GM19455 (cell line): ENCODE results near the gene SLC43A2.
"Not testable (repeated sequence)": the region's sequence is repeated elsewhere in the genome, so short reads cannot be mapped to it uniquely, and the experiment has no call there.

Source experiments
- ATAC-seq: cut with Tn5 transposase; IDR thresholded peaks from one replicate; pipeline ENCODE4 v1.9.1; 2021; ENCODE audit not compliant: unreplicated experiment

The SLC43A2 gene

DNA sequence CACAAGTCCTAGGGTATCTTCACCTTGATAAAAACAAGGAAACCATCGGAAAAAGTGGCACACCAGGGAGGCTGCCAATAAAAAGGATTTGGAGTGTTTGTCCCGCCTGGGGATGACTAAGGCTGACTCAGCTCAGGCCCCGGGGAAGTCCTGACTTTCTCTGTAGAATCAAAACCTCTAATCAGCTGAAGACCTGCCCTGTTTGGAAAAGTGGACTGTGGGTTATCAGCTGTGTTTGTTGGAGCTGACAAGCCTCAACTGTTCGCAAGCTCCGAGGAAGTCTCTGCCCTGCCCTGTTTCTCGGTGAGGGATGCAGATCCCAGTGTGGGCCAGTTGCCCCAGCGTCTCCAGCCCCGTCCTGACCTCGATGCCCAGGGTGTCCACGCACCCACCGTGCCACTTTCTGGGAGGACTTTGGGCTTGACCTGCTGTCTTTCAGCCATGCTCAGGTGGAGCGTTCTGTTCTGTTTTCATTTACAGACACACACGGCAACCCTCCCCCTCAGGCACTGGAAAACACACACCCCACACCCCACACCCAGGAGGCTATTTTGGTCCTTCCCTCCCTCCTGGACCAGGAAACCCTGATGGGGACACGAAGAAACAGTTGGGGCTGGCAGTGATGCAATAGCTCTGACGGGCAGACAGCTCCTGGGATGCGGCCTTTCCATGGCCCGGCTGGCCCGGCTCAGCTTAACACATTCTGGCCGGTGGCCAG, 38.4 kb downstream of the SLC43A2 start:
- ATAC-seq, result no peak

DNA sequence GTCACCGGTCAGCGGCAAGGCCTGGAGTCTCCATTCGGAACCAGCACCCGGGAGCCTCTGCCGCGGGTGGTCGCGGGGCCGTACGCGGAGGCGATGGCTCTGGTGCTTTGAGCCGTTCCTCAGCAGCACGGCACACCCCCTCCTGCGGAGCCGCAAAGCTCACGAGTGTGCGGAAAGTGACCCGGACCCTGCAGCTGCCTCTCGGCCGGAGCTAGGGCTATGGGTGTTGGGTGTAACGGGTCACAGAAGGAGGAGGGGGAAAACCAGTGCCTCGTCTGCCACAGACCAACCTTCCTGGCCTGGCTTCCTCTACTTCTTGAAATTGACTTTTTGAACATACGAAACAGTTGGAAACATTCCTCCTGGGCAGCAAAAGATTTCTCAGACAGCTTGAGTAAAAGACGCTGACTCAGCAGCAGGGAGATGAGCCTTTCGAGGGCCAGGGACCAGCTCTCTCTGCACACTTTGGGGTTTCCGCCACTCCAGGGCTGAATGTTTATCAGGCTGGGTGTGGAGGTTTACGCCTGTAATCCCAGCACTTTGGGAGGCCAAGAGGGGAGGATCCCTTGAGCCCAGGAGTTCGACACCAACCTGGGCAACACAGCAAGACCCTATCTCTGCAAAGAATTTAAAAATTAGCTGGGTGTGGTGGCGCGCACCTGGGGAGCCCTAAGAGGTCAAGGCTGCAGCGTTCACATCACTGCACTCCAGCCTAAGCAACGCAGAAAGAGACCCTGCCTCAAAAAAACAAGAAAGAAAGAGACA, 39.6 kb downstream of the SLC43A2 start:
- no peak for ATAC-seq

DNA sequence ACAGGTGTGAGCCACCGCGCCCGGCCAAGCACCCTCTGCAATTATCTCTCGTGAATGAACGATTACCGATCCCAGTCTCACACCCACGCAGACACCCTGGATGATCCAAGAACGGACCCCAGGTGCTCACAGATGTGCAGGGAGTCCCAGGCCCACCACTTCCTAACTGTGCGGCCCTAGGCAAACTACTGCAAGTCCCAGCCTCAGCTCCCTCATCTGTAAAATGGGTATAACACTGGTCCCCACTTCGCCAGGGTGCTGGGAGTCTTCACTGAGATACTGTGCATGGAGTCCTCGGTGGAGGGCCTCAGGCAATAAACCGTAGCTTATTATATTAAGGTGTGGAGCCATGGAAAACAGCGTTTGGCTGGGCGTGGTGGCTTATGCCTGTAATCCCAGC, 44.5 kb downstream of the SLC43A2 start:
- ATAC-seq, result no peak

DNA sequence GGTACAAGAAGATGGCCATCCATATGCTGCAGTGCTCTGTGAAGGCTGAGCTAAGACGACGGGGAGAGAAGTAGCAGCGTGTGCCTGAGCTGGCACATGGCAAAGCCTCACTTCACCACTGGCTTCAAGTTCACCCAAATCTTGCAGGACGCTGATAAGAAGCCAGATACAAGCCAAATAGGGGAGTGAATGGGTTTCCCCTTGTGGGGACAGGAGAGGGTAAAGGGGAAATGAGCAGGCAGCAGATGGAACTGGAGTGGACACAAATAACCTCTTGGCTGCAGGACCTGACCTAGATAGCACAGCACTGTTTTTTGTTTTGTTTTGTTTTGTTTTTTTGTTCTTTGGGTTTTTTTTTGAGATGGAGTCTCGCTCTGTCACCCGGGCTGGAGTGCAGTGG, 45.1 kb downstream of the SLC43A2 start:
- ATAC-seq, result no peak

DNA sequence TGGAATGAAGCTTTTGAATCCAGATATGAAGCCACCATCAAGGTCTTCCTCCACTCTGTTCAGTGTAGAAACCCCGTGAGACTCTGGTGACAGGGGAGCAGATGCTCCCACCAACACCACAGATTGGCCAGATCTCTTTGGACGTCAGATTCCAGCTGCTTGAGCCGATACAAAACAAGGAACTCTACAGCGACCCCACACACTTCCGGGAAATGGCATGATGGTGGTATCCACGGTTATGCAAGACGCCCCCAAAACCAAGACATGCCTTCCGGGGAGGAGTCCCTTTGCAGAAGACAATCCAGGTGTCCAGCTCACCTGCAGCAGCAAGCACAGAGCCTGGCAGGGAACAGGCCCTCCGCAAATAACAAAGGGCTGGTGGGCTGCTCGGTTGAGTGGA, 46.3 kb downstream of the SLC43A2 start:
- no peak for ATAC-seq

DNA sequence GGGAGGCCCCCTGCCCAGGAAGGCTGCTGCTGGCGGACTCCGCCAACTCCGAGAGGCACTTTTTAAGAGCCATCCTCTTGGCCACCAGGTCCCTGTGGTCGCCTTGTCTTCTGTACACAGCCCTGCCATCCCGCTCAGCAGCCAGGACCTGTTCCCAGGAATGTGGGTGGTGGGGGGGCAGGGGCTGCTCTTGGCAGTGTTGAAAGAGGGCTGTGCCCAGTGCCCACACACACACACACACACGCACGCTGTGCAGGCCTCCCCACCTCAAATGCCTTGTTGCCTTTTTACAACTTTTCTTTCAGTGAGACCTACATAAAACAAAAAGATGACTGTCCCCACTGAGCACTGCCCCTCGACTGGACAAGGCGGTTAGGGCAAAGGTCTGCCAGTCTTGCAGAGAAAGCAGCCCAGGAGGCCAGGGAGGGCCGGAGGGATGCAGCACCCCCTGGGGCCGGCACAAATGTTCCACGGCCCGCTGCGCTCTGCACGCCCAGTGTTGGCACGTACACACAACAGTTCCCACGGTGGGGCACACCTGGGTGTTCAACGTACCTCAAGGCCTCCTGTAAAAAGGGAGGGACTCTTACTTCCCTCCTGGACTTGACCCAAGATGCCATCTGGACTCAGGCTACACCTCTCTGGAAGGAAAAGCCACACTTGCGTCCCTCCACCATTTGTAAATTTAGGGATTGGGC, 47.5 kb downstream of the SLC43A2 start:
- ATAC-seq, result no peak

DNA sequence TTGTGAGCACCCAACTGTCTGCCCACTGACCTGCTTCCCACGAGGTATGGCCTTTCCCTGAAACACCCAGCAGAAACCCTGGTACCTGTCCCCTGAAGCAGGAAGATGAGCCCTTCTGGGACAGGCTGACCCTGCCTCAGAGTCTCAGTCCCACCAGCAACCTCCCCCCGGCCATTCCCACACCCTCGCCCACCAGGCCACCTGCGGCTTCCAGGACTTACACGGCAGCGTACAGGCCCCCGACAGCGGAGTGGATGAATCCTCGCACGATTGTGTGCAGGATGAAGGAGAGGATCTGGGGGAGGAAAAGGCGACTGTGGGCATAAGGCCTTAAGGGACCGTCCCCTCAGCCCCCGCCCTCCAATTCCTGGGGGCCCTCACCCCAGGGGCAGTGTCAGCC, 50.6 kb downstream of the SLC43A2 start:
- ATAC-seq, result no peak

DNA sequence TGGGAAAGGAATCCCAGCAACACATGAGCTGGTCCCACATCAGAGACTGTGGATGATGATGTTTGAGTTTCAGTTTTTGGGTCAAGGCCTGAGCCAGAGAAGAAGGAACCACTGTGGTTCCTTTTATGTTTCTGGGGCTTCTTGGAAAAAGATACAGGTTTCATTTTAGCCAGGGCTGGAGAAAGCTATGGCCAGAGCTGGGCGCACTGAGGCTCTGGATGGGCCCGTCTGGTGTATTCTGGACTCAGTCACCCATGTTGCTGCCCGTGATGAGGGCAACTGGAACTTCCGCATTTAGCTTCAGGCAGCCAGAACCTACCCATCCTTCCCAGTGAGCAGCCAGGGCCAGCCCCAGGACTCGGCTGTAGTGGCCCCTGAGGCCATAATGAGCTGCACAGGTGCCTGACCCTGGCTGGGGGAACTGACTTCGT, 51.0 kb downstream of the SLC43A2 start:
- ATAC-seq, result no peak

DNA sequence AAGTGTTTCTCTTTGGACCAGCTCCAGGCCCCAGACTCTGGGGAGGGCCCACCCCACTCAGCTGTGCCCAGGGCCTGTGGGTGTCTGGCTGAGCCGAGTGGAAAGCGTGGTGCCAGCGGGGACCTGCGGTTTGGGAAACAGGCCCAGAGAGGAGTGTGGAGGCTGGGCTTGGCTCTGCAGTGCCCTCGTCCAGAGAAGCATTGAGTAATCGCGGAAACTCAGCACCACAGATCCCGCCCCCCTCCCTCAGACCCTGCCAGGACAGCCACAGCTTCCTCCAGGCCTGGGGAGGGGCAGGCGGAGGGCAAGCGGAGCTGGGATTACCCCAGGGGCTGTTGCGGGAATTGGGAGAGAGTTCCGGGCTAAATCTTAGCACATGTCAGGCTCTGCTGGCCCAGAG, 51.5 kb downstream of the SLC43A2 start:
- no peak for ATAC-seq

DNA sequence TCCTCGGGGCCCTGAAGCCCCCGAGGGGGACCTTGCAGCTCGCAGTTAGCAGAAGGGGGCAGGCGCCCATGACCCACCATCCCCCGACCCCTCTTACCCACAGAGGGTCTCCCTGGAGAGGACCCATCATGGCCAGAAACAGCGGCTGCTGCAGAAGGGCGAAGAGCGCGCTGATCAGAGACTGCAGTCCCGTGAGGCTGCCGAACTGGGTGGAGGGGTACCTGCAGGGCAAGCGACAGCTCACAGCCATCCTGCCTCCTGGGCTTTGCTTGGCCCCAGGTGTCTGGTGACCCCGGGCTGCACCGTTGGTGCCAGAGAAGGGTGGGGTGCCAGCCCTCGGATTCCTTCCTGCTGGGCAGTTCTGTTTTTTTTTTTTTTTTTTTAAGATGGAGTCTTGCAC, 52.1 kb downstream of the SLC43A2 start:
- ATAC-seq, result no peak

DNA sequence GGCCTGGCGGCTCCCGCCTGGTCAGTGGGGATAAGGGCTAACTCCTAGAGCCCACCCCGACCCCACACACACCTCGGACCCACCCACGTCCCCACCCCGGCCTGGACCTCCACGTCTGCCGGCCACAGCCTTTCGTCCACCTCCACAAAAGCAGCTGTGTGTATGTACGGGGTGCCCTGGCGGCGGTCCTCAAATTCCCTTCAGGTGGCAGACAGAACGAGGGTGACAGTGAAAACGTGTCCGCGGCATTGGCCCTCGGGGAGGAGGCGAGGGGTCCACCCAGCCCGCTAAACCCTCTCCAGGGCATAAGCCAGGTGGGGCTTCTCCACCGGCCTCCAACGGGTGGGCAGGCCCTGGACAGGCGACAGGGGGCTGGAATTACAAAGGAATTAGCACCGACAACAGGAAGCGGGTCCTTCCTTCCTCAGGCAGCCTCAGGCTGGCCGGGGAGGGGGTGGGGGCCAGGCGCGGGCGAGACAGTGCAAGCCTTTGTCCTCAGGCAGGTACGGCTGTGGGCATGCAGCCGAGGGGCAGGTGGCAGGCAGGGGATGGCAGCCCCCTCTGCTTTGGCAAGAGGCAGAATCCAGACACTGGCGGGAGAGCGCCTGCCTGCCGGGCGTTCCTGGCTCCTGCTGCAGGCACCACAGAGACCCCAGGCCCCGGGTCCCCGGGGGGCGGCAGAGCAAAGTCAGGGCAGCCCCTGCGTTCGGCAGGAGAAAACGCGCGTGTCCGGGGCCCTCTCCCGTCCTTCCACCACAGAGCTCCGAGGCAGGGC, 53.8 kb downstream of the SLC43A2 start:
- ATAC-seq, result no peak

DNA sequence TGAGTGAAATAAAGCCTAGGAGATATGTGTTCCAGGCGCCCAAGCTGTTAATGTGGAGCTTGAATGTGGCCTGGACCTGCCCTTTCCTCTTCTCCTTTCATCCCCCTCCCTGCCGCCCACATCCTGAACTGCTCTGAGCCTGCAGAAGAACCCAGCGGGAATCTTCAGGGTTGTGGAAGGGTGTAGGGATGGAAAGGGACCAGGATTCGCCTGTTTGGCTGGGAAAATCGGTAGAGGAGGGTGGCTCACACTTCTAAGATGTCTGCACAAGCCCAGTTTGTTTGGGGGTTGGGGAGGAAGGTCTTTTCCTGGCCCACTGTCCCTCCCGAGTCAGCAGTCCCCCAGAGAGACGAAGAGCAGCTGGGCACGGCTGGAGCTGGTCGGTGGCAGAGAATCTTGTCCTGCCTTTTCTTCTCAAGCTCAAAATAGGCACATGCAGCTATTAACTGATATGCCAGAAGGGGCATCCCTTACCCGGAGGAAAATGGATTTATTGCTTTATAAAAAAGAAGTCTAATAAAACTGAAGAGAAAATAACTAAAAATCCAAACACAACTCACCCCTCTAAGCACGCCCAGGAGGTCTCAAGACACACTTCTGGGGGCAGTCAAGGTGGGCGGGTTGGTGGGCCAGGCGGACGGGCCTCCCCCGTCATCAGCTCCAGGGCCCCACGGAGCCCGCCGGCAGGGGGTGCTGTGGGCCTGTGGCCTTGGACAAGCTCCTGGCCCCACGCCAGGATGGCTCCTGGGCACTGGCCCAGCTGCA, 54.5 kb downstream of the SLC43A2 start:
- no peak for ATAC-seq

DNA sequence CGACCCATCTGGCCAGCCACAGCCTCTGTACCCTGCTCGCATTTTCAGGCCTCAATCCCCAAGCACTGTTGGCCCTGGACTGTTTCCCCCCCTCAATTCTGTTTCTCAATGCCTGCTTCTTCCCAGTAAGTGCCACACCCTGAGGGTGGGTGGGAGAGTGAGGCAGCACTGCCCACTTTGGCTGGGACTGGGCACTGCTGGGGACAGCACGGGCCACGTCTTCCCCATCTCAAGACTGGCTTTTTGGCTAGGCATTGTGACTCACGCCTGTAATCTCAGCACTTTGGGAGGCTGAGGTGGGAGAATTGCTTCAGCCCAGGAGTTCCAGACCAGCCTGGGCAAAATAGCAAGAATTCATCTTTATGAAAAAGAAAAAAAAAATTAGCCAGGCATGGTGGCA, 56.0 kb downstream of the SLC43A2 start:
- not testable (repeated sequence) for ATAC-seq

DNA sequence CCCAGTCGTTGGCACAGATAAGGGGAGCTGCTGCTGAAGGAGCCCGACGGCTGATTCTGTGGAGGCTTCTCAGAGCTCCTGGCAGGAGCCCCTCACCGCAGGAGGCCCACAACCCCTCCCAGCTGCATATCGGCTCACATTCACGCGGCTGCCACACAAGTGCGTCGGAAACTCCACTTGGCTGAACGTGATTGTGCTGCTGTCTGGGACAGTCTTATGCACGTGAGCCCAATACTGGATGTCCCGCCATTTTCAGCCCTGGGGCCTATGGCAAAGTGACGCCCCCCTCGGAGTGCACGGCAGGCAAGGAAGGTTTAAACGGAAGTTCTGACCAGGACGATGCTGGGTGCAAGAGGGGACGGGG, 57.3 kb downstream of the SLC43A2 start:
- ATAC-seq, result no peak

DNA sequence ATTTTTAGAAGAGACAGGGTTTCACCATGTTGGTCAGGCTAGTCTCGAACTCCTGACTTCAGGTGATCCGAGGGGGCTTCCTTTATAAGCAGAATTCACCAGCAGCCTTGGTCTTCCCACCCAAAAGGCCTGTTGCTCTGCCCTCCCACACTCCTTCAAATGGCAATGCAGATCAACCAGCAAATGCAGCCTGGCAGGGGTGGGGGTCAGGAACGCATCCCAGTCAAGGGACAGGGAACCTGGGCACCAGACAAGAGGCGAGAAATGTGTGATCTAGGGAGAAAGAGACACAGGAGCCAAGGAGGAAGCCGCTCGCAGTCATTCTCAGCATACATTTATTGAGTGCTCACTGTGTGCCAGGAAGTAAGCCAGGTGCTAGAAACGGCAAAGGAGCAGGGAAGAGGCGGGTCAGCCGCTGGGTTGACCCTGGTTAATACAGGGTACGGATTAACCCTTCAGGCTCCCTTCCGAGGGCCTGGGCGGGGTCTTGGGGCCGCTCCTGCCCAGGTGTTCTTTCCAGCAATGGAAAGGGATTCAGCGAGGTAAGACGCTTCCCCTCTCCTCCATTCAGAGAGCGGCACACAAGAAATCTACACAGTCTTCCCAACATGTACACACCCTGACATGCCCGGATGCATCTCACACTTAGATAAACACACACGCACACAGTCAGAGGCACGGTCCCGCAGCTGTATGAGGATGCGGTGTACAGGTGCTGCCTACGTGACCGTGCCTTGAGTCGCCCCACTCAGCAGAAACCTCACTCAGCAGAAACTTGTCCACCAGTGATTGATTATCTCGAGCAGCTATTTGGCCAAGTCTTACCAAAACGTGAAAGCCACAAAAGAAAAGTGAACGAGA, 59.5 kb downstream of the SLC43A2 start:
- ATAC-seq, result no peak

DNA sequence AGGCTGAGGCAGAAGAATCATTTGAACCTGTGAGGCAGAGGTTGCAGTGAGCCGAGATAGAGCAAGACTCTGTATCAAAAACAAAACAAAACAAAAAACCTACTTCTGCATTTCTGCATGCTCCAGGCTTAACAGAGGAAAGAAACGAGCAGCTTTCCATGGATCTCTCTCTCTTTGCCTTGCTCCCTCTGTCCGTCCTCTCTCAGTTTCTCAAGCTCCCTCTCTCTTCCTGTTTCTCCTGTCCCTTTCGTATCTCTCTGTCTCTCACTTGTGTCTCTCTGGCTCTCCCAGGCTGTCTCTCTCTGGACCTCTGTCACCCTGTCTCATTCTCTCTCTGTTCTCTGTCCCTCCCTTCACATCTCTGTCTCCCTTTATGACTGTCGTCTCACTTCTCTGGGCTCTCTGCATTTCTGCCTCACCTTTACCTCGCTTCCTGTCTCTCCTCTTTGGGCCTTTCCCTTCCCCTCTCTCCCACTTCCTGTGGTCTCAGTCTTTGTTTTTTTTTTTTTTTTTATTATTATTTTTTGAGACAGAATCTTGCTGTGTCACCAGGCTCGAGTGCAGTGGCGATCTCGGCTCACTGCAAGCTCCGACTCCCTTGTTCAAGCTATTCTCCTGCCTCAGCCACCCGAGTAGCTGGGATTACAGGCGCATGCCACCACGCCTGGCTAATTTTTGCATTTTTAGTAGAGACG, 62.0 kb downstream of the SLC43A2 start:
- no peak for ATAC-seq

DNA sequence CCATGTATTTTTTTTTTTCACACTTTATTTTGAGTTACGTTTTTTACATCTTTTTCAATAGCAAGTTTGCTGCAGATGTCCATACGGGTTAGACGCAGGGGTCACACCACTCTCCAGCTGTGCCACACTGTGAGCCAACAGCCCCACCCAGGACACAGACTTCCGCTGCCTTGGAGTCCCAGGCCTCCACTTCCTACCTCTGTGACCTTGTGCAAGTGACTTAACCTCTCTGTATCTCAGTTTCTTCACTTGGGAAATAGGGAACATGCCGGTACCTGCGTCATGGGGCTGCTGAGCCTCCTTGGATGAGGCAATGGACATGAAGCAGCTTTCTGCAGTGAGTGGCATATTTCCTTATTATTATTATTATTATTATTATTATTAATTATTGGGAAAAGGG, 62.8 kb downstream of the SLC43A2 start:
- ATAC-seq, result no peak

DNA sequence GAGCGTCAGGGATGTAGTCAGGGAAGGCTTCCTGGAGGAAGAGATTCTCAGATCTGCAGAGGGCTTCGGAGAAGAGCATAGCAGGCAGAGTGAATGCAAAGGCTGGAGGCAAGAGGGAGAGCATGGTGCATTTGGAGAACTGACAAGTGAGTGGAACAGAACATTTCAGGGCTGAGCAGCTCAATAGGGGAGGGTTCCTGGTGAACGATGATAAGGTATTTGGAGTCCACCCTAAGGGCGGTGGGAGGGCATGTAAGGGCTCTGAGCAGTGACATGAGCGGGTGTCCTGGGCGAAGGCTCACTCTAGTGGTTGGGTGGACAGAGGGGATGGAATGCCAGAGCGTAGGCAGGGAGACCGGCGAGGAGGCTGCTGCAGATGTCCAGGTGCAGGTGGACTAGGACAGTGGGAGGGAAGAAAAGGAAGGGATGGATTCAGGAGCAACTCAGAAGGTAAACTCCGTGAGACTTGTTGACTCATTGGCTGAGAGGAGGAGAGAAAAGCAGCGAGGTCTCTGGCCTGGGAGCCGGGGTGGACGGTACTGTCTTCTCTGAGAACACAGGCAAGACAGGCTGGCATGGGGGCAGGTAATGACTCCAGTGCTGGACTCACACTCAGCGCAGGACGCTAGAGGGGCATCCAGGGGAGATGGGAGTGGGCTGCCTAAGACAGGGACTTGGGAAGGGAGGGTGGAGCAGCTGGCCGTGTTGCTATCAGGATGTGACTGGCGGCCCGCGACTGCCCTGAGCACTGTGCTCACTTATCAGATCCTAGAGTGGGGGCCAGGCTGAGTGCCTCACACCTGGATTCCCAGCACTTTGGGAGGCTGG, 64.6 kb downstream of the SLC43A2 start:
- no peak for ATAC-seq
